Tibial artery (tissue), 4 donors: ENCODE measurements around the gene TMEM45A.
"Not testable (repeated sequence)": the region's sequence is repeated elsewhere in the genome, so short reads cannot be mapped to it uniquely, and the experiment has no call there.

Source experiments
- DNase-seq, 2 donors: peaks; one replicate each; pipeline ENCODE4 v3.0.0-alpha.2; 2019
- H3K27ac ChIP-seq, 2 donors: fragments of 200-600 bp; sonication (generic) in 1 of 2; 1 replicate in 1 of 2; 2 replicates in 1 of 2; pipeline ENCODE4 v1.5.1; 2018 to 2019; ENCODE audit warnings: mild to moderate bottlenecking in 1 of 2
- H3K27me3 ChIP-seq, 2 donors: fragments of 200-600 bp; sonication (generic) in 1 of 2; one replicate each; pipeline versions ENCODE4 v1.5.1 to v1.6.0; 2016 to 2019
- H3K36me3 ChIP-seq, 3 donors: fragments of 200-600 bp; sonication (generic) in 2 of 3; one replicate each; pipeline ENCODE4 v1.5.1; 2016 to 2019; ENCODE audit warnings: mild to moderate bottlenecking in 2 of 3
- H3K4me1 ChIP-seq, 4 donors: fragments of 200-600 bp; sonication (generic) in 2 of 4; 1 replicate in 3 of 4; 2 replicates in 1 of 4; pipeline ENCODE4 v1.5.1; 2016 to 2019
- H3K4me3 ChIP-seq, 2 donors: fragments of 200-600 bp; sonication (generic) in 1 of 2; 1 replicate in 1 of 2; 2 replicates in 1 of 2; pipeline ENCODE4 v1.5.1; 2018 to 2019; ENCODE audit warnings: mild to moderate bottlenecking in 2 of 2
- H3K9me3 ChIP-seq, 3 donors: fragments of 200-600 bp; sonication (generic) in 1 of 3; one replicate each; pipeline ENCODE4 v1.5.1; 2016 to 2019
- CTCF ChIP-seq, 2 experiments: fragments of 200-600 bp in 1 of 2; fragments of 450-650 bp in 1 of 2; IDR thresholded peaks; one replicate each; pipeline ENCODE4 v1.5.1; 2017 to 2019; ENCODE audit warnings: antibody characterized with exemption in 2 of 2, mild to moderate bottlenecking in 1 of 2, moderate library complexity in 1 of 2
- intact Hi-C: fragments of 100-400 bp; cut with DNase I; formaldehyde crosslinking; loops from one replicate; pipeline ENCODE4 v1.15.0; 2023; ENCODE audit warnings: low total_unique reads

The TMEM45A gene

DNA sequence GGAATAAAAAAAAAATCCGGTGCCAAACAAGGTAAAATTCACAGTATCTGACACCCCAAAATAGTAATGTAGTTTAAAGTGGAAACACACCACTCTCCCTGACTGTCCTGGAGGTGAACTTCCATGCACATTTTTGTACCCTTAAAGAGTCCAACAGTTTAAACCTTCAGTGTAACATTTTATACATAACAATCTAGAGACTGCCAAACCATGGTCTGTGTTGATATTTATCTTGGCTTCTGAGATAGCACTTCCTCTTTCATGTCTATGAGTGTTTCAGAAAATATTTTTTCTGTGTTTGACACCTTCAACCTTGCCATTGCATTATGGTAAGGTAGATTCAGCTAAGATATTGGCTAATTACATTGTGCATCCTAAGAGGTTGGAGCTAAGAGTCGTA lies 13.9 kb downstream of the TMEM45A start:
- Histone ChIP-seq H3K4me3 (no peak overlapping the region), H3K27ac (peak overlapping the region in 1 of 2 donors; percentile 40), H3K27me3 (no peaks in the 10 kb centered on the region), H3K9me3 (no peaks in the 10 kb centered on the region), H3K4me1 (peaks cover 0 to 22% (median 11%) of the 10 kb centered on the region in 4 donors), H3K36me3 (no peaks in the 10 kb centered on the region)
- no peak for TF ChIP-seq CTCF (IDR thresholded peaks at IDR 0.05)
- DNase-seq, result no peak
- intact Hi-C loops, result no loop called here

DNA sequence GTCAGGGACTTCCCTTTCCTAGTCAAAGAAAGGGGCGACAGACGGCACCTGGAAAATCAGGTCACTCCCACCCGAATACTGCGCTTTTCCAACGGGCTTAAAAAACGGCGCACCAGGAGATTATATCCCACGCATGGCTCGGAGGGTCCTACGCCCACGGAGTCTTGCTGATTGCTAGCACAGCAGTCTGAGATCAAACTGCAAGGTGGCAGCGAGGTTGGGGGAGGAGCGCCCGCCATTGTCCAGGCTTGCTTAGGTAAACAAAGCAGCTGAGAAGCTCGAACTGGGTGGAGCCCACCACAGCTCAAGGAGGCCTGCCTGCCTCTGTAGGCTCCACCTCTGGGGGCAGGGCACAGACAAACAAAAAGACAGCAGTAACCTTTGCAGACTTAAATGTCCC lies 17.4 kb downstream of the TMEM45A start:
- intact Hi-C loops, H3K4me3 ChIP-seq, H3K27me3 ChIP-seq, H3K27ac ChIP-seq, H3K9me3 ChIP-seq, DNase-seq, H3K36me3 ChIP-seq: not testable (repeated sequence)
- H3K4me1 ChIP-seq, result peaks cover 0 to 22% (median 11%) of the 10 kb centered on the region in 4 donors

DNA sequence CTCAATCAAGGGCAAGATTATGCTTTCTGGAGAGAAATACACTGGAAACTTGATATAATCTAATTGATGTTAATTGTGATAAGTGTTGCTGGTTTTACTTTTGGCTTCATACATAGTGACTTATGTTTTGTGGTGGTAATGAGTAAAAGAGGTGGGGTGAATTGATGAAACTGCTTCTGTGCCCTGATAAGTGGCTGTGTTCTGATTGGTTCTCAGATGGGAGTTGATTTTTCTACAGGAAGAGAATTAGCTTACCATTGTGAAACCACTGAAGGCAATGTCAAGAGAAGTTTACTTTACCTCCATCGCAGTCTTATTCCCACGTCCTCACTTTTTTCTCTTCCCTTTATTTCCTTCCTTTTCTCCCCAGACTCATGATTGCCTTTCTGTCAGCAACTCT lies 23.8 kb downstream of the TMEM45A start:
- no peak for TF ChIP-seq CTCF (IDR thresholded peaks at IDR 0.05)
- Histone ChIP-seq H3K36me3 (peaks cover 3 to 14% (median 8%) of the 10 kb centered on the region in 3 donors), H3K27me3 (no peaks in the 10 kb centered on the region), H3K4me1 (no peaks in the 10 kb centered on the region), H3K4me3 (no peak overlapping the region), H3K9me3 (no peaks in the 10 kb centered on the region), H3K27ac (no peak overlapping the region)
- intact Hi-C loops, result no loop called here
- no peak for DNase-seq

GRCh38 chr3:100516838-100517237 lies 24.4 kb downstream of the TMEM45A start:
- Histone ChIP-seq H3K36me3 (peaks cover 3 to 18% (median 14%) of the 10 kb centered on the region in 3 donors), H3K4me3 (no peak overlapping the region), H3K27me3 (no peaks in the 10 kb centered on the region), H3K4me1 (no peaks in the 10 kb centered on the region), H3K27ac (no peak overlapping the region), H3K9me3 (no peaks in the 10 kb centered on the region)
- intact Hi-C loops, result no loop called here
- TF ChIP-seq CTCF (IDR thresholded peaks at IDR 0.05), result no peak
- DNase-seq, result no peak

DNA sequence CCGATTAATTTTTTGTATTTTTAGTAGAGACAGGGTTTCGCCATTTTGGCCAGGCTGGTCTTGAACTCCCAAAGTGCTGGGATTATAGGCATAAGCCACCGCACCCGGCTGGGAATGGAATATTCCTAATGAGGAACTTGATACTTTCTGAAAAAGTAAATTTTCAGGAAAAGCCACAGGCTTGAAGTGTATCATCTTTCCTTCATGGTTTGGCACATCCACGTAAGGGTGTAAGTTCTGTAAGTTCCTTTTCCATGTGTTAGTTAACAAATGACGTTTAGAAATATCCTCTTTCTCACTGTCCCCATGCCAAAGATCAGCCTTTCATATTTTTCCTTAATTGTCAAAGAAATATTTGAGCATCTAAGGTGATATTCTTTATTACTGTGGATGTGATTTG lies 24.9 kb downstream of the TMEM45A start:
- Histone ChIP-seq H3K4me1 (no peaks in the 10 kb centered on the region), H3K4me3 (no peak overlapping the region)
- intact Hi-C loops, result no loop called here

DNA sequence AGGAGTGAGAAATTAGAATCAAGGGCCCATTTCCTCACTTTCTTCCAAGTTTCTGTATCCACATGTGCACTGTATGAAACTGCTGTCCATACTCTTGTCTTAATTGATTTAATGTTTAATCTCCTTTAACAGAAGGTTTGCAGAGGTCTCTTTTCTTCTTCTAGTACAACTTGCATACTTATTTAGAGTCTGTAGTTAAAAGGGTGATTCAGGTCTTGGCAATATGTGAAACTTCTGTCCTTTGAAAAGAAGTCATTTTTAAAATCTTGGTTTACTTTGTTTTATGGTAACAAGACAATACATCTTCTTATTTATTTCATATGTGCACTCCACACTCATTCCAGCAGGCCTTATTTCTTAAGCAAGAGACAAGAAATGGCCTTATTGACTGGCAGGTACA lies 25.8 kb downstream of the TMEM45A start:
- Histone ChIP-seq H3K27ac (no peak overlapping the region), H3K36me3 (peaks cover 3 to 25% (median 18%) of the 10 kb centered on the region in 3 donors), H3K4me3 (no peak overlapping the region), H3K9me3 (no peaks in the 10 kb centered on the region), H3K4me1 (no peaks in the 10 kb centered on the region), H3K27me3 (no peaks in the 10 kb centered on the region)
- TF ChIP-seq CTCF (IDR thresholded peaks at IDR 0.05), result no peak
- intact Hi-C loops, result no loop called here
- no peak for DNase-seq

More for the DNA sequence above, 24.9 kb downstream of the TMEM45A start:
- Histone ChIP-seq H3K36me3 (peaks cover 3 to 18% (median 18%) of the 10 kb centered on the region in 3 donors), H3K27me3 (no peaks in the 10 kb centered on the region), H3K9me3 (no peaks in the 10 kb centered on the region), H3K27ac (no peak overlapping the region)
- DNase-seq, result no peak
- TF ChIP-seq CTCF (IDR thresholded peaks at IDR 0.05), result no peak
